DMS53 treated with DMSO at 0.1 percent for 48 hours (cell line): ENCODE results near the gene CCNF.
A peak's percentile ranks its signal among the peaks of the same experiment; 100 is the strongest.

ENCODE experiments used
- DNase-seq: peaks from one replicate; lab custom pipeline; 2025; ENCODE audit not compliant: unreplicated experiment; lab: John Stamatoyannopoulos, UW

CCNF gene

GRCh38 chr16:2456551-2457153, 27.4 kb downstream of the CCNF start:
- no peak for DNase-seq

DNA sequence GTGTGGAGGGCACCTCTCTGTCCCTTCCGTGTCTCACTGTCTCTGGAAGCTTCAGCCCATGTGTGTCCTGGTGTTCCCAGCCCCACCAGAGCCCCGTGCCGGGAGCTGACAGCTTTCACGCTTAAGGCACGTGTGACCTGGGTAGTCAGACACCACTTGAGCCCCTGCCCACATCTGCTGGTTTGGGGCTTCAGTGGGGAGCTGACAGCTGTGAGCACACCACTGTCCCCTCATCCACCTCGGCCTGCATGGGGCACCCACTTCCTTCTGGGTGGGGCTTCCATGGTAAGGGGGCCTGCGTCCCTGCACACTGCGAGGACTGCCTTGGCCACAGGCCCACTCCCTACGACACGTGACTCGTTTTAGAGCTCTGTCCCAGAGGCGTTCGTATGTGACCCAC, 28.0 kb downstream of the CCNF start:
- DNase-seq: no peak

DNA sequence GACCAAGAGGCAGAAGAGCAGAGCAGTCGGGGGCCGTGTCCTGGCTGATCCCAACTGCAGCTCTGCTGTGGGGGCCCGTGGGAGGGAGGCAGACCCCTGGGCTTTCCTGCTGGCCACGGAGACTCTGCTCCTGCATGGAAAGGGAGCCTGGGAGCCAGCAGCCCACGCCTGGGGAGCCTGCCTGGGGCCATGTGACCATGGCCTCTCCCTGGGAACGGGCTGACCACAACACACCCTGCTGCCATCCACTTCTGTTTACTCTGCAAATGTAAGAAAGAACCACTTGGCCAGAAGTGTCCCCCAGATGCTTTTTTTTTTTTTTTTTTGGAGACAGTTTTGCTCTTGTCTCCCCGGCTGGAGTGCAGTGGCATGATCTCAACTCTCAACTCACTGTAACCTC, 28.7 kb downstream of the CCNF start:
- DNase-seq: no peak

- DNase-seq: no peak
Observed at GRCh38 chr16:2458887-2459646, 29.8 kb downstream of the CCNF start.

GRCh38 chr16:2459647-2460390, 30.6 kb downstream of the CCNF start, which contains the start of gene TEDC2:
TSS of gene TEDC2 (plus strand) at chr16:2460109. CDS start at chr16:2460145, 36 bp downstream.
- DNase-seq: peak; percentile 82

GRCh38 chr16:2460391-2460713, 31.1 kb downstream of the CCNF start:
- DNase-seq: no peak

- no peak for DNase-seq
Observed at GRCh38 chr16:2460916-2461315, 31.7 kb downstream of the CCNF start.

DNA sequence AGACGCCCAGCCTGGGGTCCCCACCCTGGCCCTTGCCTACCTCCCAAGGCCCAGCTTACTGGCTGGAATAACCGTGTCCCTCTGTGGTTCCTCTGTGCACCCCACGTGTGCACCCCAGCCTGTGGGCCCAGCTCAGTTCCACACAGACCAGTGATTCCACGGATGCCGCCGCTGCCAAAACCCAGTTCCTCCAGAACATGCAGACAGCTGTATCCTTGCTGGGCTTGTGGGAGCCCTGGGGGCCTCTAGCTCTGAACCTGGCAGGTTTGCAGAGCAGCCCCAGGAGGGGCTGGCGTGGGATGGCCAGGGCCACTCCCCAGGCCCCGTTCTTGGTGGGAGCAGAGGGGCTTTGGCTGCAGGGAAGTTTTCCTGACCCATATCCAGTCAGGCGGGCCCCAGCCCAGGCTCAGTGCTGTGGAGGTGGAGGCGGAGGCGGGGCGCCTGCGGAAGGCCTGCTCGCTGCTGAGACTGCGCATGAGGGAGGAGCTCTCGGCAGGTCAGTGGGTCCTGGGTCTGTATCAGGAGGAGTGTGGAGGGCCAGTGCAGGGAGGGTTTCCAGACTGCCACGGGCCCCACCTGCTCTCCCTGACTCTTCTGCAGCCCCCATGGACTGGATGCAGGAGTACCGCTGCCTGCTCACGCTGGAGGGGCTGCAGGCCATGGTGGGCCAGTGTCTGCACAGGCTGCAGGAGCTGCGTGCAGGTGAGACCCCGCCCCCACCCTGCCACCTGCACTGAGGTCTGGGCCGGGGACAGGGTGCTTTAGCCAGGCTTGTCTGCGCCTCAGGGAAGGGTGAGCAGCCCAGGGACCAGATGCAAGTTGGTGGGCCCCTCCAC, 33.0 kb downstream of the CCNF start:
- DNase-seq: no peak

- DNase-seq: no peak
Observed at GRCh38 chr16:2464333-2464732, 35.1 kb downstream of the CCNF start.

GRCh38 chr16:2465653-2466415, 36.6 kb downstream of the CCNF start:
- no peak for DNase-seq

DNA sequence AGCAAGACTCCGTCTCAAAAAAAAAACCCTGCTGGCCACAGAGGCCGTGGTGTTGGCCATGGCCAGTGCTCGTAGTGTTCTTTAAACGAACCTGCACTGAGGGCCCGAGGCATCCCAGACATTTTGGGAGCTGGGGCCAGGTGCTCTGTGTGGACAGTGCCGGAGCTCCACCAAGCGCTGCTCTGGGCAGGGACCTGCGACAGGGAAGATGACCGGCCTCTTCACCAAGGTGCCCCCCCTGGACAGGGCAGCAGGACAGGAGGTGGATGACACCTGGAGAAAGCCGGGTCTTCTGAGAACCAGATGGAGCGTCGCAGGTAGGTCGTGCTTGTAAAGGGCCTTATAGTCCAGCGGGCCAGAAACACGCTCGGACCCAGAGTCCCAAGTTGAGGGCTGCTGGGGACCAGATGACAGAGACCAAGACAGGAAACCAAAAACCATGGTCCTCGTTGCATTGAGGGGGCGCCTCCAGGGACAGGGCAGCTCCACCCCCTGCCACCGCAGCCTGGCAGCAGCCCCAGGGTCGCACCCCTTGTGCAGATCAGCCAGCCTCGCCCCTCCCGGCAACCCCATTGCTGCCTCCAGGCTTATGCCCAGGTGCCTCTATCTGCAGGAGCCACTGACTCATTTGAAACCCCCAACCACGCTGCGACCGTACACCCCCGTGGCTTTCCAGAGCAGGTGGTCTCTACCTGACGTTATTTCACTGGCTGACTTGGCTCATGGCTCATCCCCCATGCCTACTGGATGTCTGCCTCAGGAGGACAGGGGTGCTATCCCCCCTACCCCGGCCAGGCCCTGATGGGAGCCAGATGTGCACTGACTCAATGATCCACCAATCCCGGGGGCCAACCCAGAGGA, 37.6 kb downstream of the CCNF start:
- DNase-seq: no peak

DNA sequence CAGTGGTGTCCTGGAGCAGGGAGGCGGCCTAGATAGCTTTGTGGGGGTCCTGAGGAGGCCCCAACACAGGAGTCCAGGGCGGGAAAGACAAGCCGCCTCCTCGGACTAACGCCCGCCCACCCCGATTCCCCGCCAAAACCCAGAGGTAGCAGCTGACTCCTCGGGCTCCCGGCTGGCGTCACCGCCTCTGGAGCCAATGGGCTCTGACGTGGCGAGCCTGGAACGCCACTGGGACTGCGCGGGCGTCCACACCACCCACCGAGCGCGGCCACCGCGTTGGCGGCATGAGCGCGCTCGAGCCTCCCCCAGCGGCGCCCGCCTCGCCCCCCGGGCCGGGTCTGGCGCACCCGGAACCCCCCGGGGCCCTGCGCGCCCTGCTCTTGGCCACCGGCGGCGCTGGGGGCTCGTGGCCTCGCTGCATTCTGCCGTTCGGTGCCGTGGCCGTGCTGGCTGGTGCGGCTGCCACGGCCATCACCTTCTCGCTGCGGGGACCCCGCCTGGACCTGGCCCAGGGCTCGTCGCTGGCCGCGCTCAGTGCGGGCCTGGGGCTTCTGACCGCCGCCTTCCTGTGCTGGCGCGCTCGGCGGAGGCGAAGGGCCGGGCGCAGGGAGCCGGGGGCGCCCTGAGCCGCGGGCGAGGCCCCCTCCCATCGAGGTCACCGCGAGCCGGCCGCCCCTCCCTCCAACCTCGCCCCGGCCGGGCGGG, 38.4 kb downstream of the CCNF start:
- DNase-seq: peak; percentile 18

DNA sequence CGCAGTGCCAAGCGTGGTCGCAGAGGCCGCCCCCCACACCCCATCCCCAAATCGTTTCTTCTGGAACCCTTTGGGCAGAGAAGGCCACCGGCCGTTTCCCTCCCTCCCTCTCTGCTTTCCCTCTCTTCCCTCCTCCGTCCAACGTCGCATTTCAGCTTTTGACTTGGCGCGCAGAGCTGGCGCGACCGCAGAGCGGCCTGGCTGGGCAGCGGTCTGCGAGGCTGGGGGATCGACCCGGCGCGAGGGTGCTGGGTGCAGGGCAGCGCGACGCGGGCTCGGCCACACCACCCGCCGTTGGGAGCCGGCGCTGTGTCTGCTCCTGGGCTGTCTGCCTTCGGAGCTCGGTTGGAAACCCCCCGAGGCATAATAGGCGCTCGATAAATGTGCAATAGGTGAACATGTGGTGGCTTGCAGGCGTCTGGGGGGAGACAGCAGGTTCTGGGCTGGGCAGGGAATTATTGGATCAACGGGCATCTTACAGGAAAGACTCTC, 39.0 kb downstream of the CCNF start:
- DNase-seq: no peak

- no peak for DNase-seq
Observed at GRCh38 chr16:2468725-2469398, 39.6 kb downstream of the CCNF start.

GRCh38 chr16:2469399-2470233, 40.4 kb downstream of the CCNF start:
- no peak for DNase-seq

DNA sequence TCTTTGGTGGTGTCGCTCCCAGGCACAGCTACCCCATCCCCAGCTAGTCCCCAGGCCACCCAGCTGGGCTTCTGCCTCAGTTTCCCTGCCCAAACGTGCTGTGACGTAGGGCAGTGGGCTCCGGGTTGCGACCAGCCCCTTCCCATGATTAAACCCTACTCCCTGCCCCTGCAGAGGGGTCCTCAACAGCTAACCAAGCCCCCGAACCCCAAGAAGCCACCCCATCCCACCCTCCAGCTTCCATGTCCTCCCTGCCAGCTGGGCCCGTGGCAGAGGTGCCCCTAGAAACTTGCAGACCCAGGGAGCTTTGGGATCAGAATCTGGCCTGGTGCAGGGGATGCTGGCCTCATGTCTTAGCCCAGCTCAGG, 41.0 kb downstream of the CCNF start:
- no peak for DNase-seq

DNA sequence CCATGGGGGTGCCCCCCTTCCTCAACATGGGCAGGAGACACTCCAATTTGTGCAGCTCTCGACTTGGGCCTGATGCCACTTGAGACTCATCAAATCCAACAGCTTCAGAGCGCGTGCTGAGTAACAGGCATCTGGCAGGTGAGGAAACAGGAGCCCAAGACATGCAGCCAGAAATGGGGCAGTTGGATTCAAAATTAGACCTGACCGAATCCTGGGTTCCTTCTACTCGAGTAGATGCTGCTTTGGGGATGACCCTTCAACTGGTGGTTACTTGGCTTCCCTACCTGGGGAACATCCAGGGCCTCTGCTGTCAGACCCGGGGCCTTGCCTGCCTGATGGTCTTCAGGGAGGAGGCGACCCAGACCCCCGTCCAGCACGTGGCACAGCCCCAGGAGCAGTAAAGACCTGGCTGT, 41.4 kb downstream of the CCNF start:
- DNase-seq: no peak
